SK-N-SH (cell line): Measurements from ENCODE around the gene ZBED4. TPM values are rescaled to one million over a fixed set of nuclear protein-coding genes. Genes with fewer than 3 reads are reported as not detected.

Source experiments
- CTCF ChIA-PET: fragments of 300-600, 350-600 bp; formaldehyde crosslinking; extraction: SDS; loops from one replicate; lab custom pipeline; 2021; lab: Yijun Ruan, JAX
- POLR2A ChIA-PET: fragments of 350-600 bp; sonication (Branson Sonifier 250); formaldehyde crosslinking; extraction: SDS; loops from one replicate; lab custom pipeline; 2020; ENCODE audit warnings: antibody characterized with exemption, inconsistent platforms; lab: Yijun Ruan, JAX
- DNase-seq: peaks from one replicate; pipeline ENCODE4 v3.0.0; 2012
- H2AFZ ChIP-seq: fragments of 200-600 bp; sonication (generic); 2 replicates; pipeline ENCODE4 v1.8.1; 2016; ENCODE audit warnings: antibody characterized with exemption, mild to moderate bottlenecking, low read depth
- H3F3A ChIP-seq: fragments of 200-600 bp; sonication (generic); replicated peaks from 2 replicates; pipeline ENCODE3; 2016; ENCODE audit warnings: antibody characterized with exemption, mild to moderate bottlenecking; ENCODE audit not compliant: insufficient read depth
- H3K27ac ChIP-seq, 2 experiments: fragments of 200-500 bp in 1 of 2; fragments of 200-600 bp in 1 of 2; sonication (Bioruptor generic) in 1 of 2; sonication (generic), shearing (Covaris generic) in 1 of 2; 2 replicates each; pipeline versions ENCODE4 v1.5.1 to v1.6.1; 2014 to 2016; ENCODE audit warnings: low read depth in 2 of 2, inconsistent platforms in 1 of 2, low read length in 1 of 2, mild to moderate bottlenecking in 1 of 2, mixed read lengths in 1 of 2
- H3K27me3 ChIP-seq: fragments of 200-600 bp; sonication (generic), shearing (Covaris generic); 2 replicates; pipeline ENCODE4 v1.6.1; 2016; ENCODE audit warnings: mixed run types; ENCODE audit not compliant: insufficient read depth
- H3K36me3 ChIP-seq, 2 experiments: fragments of 200-500 bp in 1 of 2; fragments of 200-600 bp in 1 of 2; sonication (Bioruptor generic) in 1 of 2; sonication (generic) in 1 of 2; replicated peaks in 1 of 2; 2 replicates each; pipeline versions ENCODE3 to v1.5.1; 2014 to 2016; ENCODE audit warnings: low read length in 1 of 2, mild to moderate bottlenecking in 1 of 2; ENCODE audit not compliant: insufficient read depth in 2 of 2, control insufficient read depth in 1 of 2
- H3K4me1 ChIP-seq, 2 experiments: fragments of 200-500 bp in 1 of 2; fragments of 200-600 bp in 1 of 2; sonication (Bioruptor generic) in 1 of 2; sonication (generic), shearing (Covaris generic) in 1 of 2; 2 replicates each; pipeline versions ENCODE4 v1.5.1 to v1.6.1; 2014 to 2016; ENCODE audit warnings: low read depth in 1 of 2, low read length in 1 of 2, mixed run types in 1 of 2; ENCODE audit not compliant: insufficient read depth in 2 of 2, control insufficient read depth in 1 of 2
- H3K4me2 ChIP-seq: fragments of 200-600 bp; sonication (generic), shearing (Covaris generic); 2 replicates; pipeline ENCODE4 v1.6.1; 2017; ENCODE audit warnings: mixed run types
- H3K4me3 ChIP-seq, 2 experiments: fragments of 200-500 bp in 1 of 2; fragments of 200-600 bp in 1 of 2; sonication (Bioruptor generic) in 1 of 2; sonication (generic), shearing (Covaris generic) in 1 of 2; 2 replicates each; pipeline versions ENCODE4 v1.5.1 to v1.8.1; 2014 to 2016; ENCODE audit warnings: low read depth in 2 of 2, inconsistent platforms in 1 of 2, low read length in 1 of 2, mild to moderate bottlenecking in 1 of 2, mixed read lengths in 1 of 2, moderate library complexity in 1 of 2
- H3K79me2 ChIP-seq: fragments of 200-600 bp; sonication (generic); 2 replicates; pipeline ENCODE4 v1.8.1; 2017; ENCODE audit warnings: mild to moderate bottlenecking; ENCODE audit not compliant: insufficient read depth
- H3K9ac ChIP-seq: fragments of 200-600 bp; sonication (generic); 2 replicates; pipeline ENCODE4 v1.6.1; 2017; ENCODE audit warnings: mixed run types
- H3K9me2 ChIP-seq: fragments of 200-600 bp; sonication (generic); 2 replicates; pipeline ENCODE4 v1.6.1; 2017; ENCODE audit warnings: mixed run types
- H3K9me3 ChIP-seq: fragments of 200-600 bp; sonication (generic); 2 replicates; pipeline ENCODE4 v1.6.1; 2017; ENCODE audit warnings: mixed run types, mild to moderate bottlenecking, moderate library complexity
- H4K20me1 ChIP-seq: fragments of 200-600 bp; sonication (generic); 2 replicates; pipeline ENCODE4 v1.6.1; 2017; ENCODE audit warnings: mild to moderate bottlenecking, mixed run types; ENCODE audit not compliant: insufficient read depth
- CHD2 ChIP-seq: fragments of 150-350 bp; IDR thresholded peaks from 2 replicates; pipeline ENCODE4 v1.6.1; 2018; ENCODE audit warnings: low read length; ENCODE audit not compliant: partially characterized antibody
- CTCF ChIP-seq: fragments of 200-600 bp; sonication (generic); IDR thresholded peaks from 2 replicates; pipeline ENCODE4 v1.6.1; 2017; ENCODE audit warnings: antibody characterized with exemption, mild to moderate bottlenecking, moderate library complexity
- ELF1 ChIP-seq: IDR thresholded peaks from 2 replicates; pipeline ENCODE4 v1.4.0; 2012
- EP300 ChIP-seq, 2 experiments: IDR thresholded peaks; 2 replicates each; pipeline versions ENCODE4 v1.4.0 to v1.6.1; 2012; ENCODE audit warnings: borderline replicate concordance in 1 of 2, low read depth in 1 of 2, low read length in 1 of 2
- EZH2phosphoT487 ChIP-seq: fragments of 200-600 bp; sonication (generic); IDR thresholded peaks from 2 replicates; pipeline ENCODE4 v1.6.1; 2017; ENCODE audit warnings: low read depth, mixed run types, mild to moderate bottlenecking, antibody characterized with exemption, moderate library complexity, borderline replicate concordance
- GABPA ChIP-seq: IDR thresholded peaks from 2 replicates; pipeline ENCODE4 v1.4.0; 2012; ENCODE audit warnings: low read depth, mild to moderate bottlenecking
- GATA2 ChIP-seq: sonication (generic); formaldehyde crosslinking; IDR thresholded peaks from 2 replicates; pipeline ENCODE4 v1.5.0; 2020; ENCODE audit warnings: mild to moderate bottlenecking, missing genetic modification reagents
- MEF2A ChIP-seq: IDR thresholded peaks from 2 replicates; pipeline ENCODE4 v1.4.0; 2012; ENCODE audit warnings: low read depth, borderline replicate concordance
- NFIC ChIP-seq: IDR thresholded peaks from 2 replicates; pipeline ENCODE4 v1.4.0; 2012; ENCODE audit warnings: borderline replicate concordance
- NRF1 ChIP-seq: IDR thresholded peaks from 2 replicates; pipeline ENCODE4 v1.6.1; 2012; ENCODE audit warnings: low read depth, mild to moderate bottlenecking, low read length
- RAD21 ChIP-seq: IDR thresholded peaks from 2 replicates; pipeline ENCODE4 v1.6.1; 2012; ENCODE audit warnings: mild to moderate bottlenecking, low read length
- RFX5 ChIP-seq: IDR thresholded peaks from 2 replicates; pipeline ENCODE4 v1.6.1; 2012; ENCODE audit warnings: mild to moderate bottlenecking, improper control_type of control experiment, low read length
- SIN3A ChIP-seq: IDR thresholded peaks from 2 replicates; pipeline ENCODE4 v1.6.1; 2012; ENCODE audit warnings: low read depth, mild to moderate bottlenecking, low read length, moderate library complexity, borderline replicate concordance
- SMC3 ChIP-seq: IDR thresholded peaks from 2 replicates; pipeline ENCODE4 v1.6.1; 2012; ENCODE audit warnings: low read depth, low read length, improper control_type of control experiment
- TAF1 ChIP-seq: IDR thresholded peaks from 2 replicates; pipeline ENCODE4 v1.6.1; 2012; ENCODE audit warnings: low read depth, mild to moderate bottlenecking, low read length, moderate library complexity, borderline replicate concordance
- ZBTB33 ChIP-seq: IDR thresholded peaks from 2 replicates; pipeline ENCODE4 v1.4.0; 2012; ENCODE audit warnings: low read depth, borderline replicate concordance
- WGBS: methylation state at CpG from one replicate; pipeline ENCODE4 v1.1.6; 2017; ENCODE audit warnings: low lambda C conversion rate; 5-methylcytosine and 5-hydroxymethylcytosine counted together
- polyA plus RNA-seq, 3 experiments: library from polyadenylated mRNA; depleted of rRNA; stranded (reverse); fragments of >200 nt; gene quantifications; 2 replicates each; pipeline ENCODE4 v1.2.3, GENCODE V29; 2012
- TF ChIP-seq, protein P1 (sequence below): IDR thresholded peaks from 2 replicates; pipeline ENCODE4 v1.4.0; 2012; ENCODE audit warnings: low read depth

ZBED4 gene
- polyA plus RNA-seq, 1 of the 3 experiments (the other 2 are of a cell fraction): 7.9 TPM

GRCh38 chr22:49817359-49817758 is 36.3 kb upstream of the ZBED4 start:
- ChIA-PET POLR2A (interaction anchor here (1.0 kb wide), 1 partner anchor 14 kb away, joined by 3 read pairs; no protein-coding TSS in a partner anchor), CTCF (no interaction called here)
- Histone ChIP-seq H3K27ac (no peak overlapping the region), H3K79me2 (peaks cover 100% of the 10 kb centered on the region), H3K27me3 (no peaks in the 10 kb centered on the region), H3K36me3 (peaks cover 28 to 40% of the 10 kb centered on the region in 2 experiments), H3K9ac (no peak overlapping the region), H3K4me3 (no peak overlapping the region), H2AFZ (no peak overlapping the region), H3K9me2 (no peaks in the 10 kb centered on the region), H3K4me2 (no peak overlapping the region), H3F3A (peaks cover 2% of the 10 kb centered on the region), H3K9me3 (no peaks in the 10 kb centered on the region), H4K20me1 (peaks cover 100% of the 10 kb centered on the region)
- WGBS: 67% methylated on average over 3 of the region's 3 CpGs
- TF ChIP-seq MEF2A (no peak), NFIC (no peak), CHD2 (no peak), ZBTB33 (no peak), RFX5 (no peak), GATA2 (CRISPR knock-in tag) (no peak), SMC3 (no peak), CTCF (no peak), EP300 (IDR thresholded peaks at IDR 0.05; ENCODE audit: borderline replicate concordance in 1 of 2, low read depth in 1 of 2, low read length in 1 of 2) (no peak), TAF1 (no peak), RAD21 (no peak), GABPA (no peak), SIN3A (no peak), EZH2phosphoT487 (no peak), ELF1 (no peak), NRF1 (no peak)
- TF ChIP-seq, protein P1, sequence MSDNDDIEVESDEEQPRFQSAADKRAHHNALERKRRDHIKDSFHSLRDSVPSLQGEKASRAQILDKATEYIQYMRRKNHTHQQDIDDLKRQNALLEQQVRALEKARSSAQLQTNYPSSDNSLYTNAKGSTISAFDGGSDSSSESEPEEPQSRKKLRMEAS: no peak
- TF ChIP-seq, all 33 proteins: peak for 0
- no peak for DNase-seq
- no peaks in the 10 kb centered on the region; a peak in 1 of 4 replicates for H3K4me1 ChIP-seq
